Endothelial cell of umbilical vein (primary cell): ENCODE measurements around the gene TDRD7.

Source experiments
- CTCF ChIP-seq, 2 donors: IDR thresholded peaks; 1 replicate in 1 of 2; 2 replicates in 1 of 2; pipeline ENCODE4 v1.5.1; 2011; ENCODE audit warnings: low read length in 2 of 2, mild to moderate bottlenecking in 2 of 2, moderate library complexity in 2 of 2, control low read depth in 1 of 2, inconsistent platforms in 1 of 2, low read depth in 1 of 2; ENCODE audit not compliant: insufficient read depth in 1 of 2; ENCODE audit errors: extremely low read depth in 1 of 2
- EZH2 ChIP-seq: IDR thresholded peaks from 2 replicates; pipeline ENCODE4 v1.6.1; 2012; ENCODE audit warnings: borderline replicate concordance, low read depth, mild to moderate bottlenecking, moderate library complexity, low read length, inconsistent platforms; ENCODE audit not compliant: severe bottlenecking
- POLR2A ChIP-seq: IDR thresholded peaks from 2 replicates; pipeline ENCODE4 v1.6.1; 2012; ENCODE audit warnings: low read depth, mild to moderate bottlenecking, control low read depth, low read length

GRCh38 chr9:97484134-97484533 lies 72.2 kb downstream of the TDRD7 start:
- TF ChIP-seq EZH2, result no peak
- TF ChIP-seq CTCF (IDR thresholded peaks at IDR 0.05; ENCODE audit: extremely low read depth in 1 of 2, insufficient read depth in 1 of 2, low read depth in 1 of 2, low read length in 2 of 2), result no peak
- no peak for TF ChIP-seq POLR2A
